GM18507 (cell line): ENCODE data around the gene MUC5B.

Source experiments
- DNase-seq: peaks from one replicate; pipeline ENCODE4 v3.0.0; 2011; ENCODE audit warnings: low read depth; ENCODE audit not compliant: insufficient read length; ENCODE audit errors: extremely low spot score
- FAIRE-seq: peaks from 2 replicates; lab custom pipeline; 2011; peaks lifted over from hg19 to GRCh38; lab: Jason Lieb, UNC

The MUC5B gene

GRCh38 chr11:1276041-1276790 lies 53.4 kb downstream of the MUC5B start:
- DNase-seq (no peak), FAIRE-seq (no peak)

- FAIRE-seq (no peak), DNase-seq (no peak)
Measured at GRCh38 chr11:1276866-1277615, 54.2 kb downstream of the MUC5B start.

- FAIRE-seq, result no peak
- DNase-seq, result no peak
Measured at GRCh38 chr11:1277936-1278512, 55.2 kb downstream of the MUC5B start.

- FAIRE-seq (no peak), DNase-seq (no peak)
Measured at GRCh38 chr11:1278766-1279673, 56.2 kb downstream of the MUC5B start.

GRCh38 chr11:1279674-1280055 lies 56.8 kb downstream of the MUC5B start:
- DNase-seq, result no peak
- no peak for FAIRE-seq

GRCh38 chr11:1280116-1281035 lies 57.5 kb downstream of the MUC5B start:
- FAIRE-seq (no peak), DNase-seq (no peak)

GRCh38 chr11:1281326-1281973 lies 58.6 kb downstream of the MUC5B start:
- no peak for FAIRE-seq
- DNase-seq, result no peak

- DNase-seq, result no peak
- FAIRE-seq, result no peak
Measured at GRCh38 chr11:1281974-1282365, 59.1 kb downstream of the MUC5B start.

- no peak for DNase-seq
- FAIRE-seq, result no peak
Measured at GRCh38 chr11:1283091-1283511, 60.2 kb downstream of the MUC5B start.

GRCh38 chr11:1283906-1284305 lies 61.0 kb downstream of the MUC5B start:
- no peak for FAIRE-seq
- no peak for DNase-seq

GRCh38 chr11:1285316-1285744 lies 62.5 kb downstream of the MUC5B start:
- FAIRE-seq (no peak), DNase-seq (no peak)

- DNase-seq (no peak), FAIRE-seq (no peak)
Measured at GRCh38 chr11:1285876-1286275, 63.0 kb downstream of the MUC5B start.

GRCh38 chr11:1287928-1288327 lies 65.1 kb downstream of the MUC5B start:
- no peak for FAIRE-seq
- DNase-seq, result no peak

GRCh38 chr11:1288426-1289151 lies 65.7 kb downstream of the MUC5B start:
- no peak for FAIRE-seq
- no peak for DNase-seq

- DNase-seq, result no peak
- FAIRE-seq, result no peak
Measured at GRCh38 chr11:1289211-1289935, 66.5 kb downstream of the MUC5B start.

- FAIRE-seq (no peak), DNase-seq (no peak)
Measured at GRCh38 chr11:1290052-1291040, 67.5 kb downstream of the MUC5B start.
